22Rv1 (cell line): Measurements from ENCODE around the gene AGAP2.

Experiments
- H3K27ac ChIP-seq: fragments of 450-650 bp; 2 replicates; pipeline ENCODE4 v1.5.1; 2017
- CTCF ChIP-seq: fragments of 450-650 bp; IDR thresholded peaks from 2 replicates; pipeline ENCODE4 v1.5.1; 2017; ENCODE audit warnings: mild to moderate bottlenecking
- ZFX ChIP-seq: fragments of 450-650 bp; IDR thresholded peaks from 2 replicates; pipeline ENCODE4 v1.6.1; 2017; ENCODE audit warnings: antibody characterized with exemption, borderline replicate concordance

AGAP2 gene

GRCh38 chr12:57751788-57752667 is 13.5 kb upstream of the AGAP2 start, which contains the start of gene CDK4:
CDK4 (minus strand) TSS chr12:57752310; CDS start chr12:57751717, 593 bp downstream.
- no peak for TF ChIP-seq CTCF
- no peak for TF ChIP-seq ZFX
- H3K27ac ChIP-seq: peak within 1 kb of the TSS; percentile 91

GRCh38 chr12:57751432-57751787 is 12.9 kb upstream of the AGAP2 start:
- TF ChIP-seq ZFX: no peak
- no peak for TF ChIP-seq CTCF
- peak overlapping the region; percentile 91 for H3K27ac ChIP-seq

DNA sequence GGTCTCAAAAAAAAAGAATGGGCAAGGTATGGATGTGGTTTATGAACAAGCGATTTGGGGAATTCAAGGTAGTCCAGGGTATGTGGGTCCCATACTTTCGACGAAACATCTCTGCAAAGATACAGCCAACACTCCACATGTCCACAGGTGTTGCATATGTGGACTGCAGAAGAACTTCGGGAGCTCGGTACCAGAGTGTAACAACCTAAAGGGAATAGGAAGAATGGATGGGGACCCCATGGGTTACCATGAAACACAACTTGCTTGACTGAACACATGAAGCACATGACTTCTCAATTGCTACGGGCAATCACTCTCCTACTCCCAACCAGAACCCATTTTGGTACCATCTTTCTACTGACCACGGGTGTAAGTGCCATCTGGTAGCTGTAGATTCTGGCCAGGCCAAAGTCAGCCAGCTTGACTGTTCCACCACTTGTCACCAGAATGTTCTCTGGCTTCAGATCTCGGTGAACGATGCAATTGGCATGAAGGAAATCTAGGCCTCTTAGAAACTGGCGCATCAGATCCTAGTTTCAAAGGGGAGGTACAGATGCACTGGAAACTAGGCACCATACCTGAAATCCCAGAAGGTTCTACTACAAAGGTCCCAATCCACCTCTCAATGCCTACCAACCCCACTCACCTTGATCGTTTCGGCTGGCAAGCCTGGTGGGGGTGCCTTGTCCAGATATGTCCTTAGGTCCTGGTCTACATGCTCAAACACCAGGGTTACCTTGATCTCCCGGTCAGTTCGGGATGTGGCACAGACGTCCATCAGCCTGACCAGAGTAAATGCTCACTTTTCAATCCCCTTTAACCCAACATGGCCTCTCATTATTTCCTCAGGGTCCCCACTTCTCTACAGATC is 12.3 kb upstream of the AGAP2 start:
- peak overlapping the region; percentile 91 for H3K27ac ChIP-seq
- TF ChIP-seq ZFX: no peak
- TF ChIP-seq CTCF: no peak

GRCh38 chr12:57749061-57749460 is 10.5 kb upstream of the AGAP2 start:
- TF ChIP-seq CTCF (no peak), ZFX (no peak)
- H3K27ac ChIP-seq: peak overlapping the region; percentile 87

GRCh38 chr12:57746025-57746424 is 7.5 kb upstream of the AGAP2 start:
- H3K27ac ChIP-seq: peak overlapping the region; percentile 87
- no peak for TF ChIP-seq ZFX

GRCh38 chr12:57745485-57745881 is 6.9 kb upstream of the AGAP2 start:
- TF ChIP-seq ZFX (no peak), CTCF (no peak)
- H3K27ac ChIP-seq: peak overlapping the region; percentile 87

DNA sequence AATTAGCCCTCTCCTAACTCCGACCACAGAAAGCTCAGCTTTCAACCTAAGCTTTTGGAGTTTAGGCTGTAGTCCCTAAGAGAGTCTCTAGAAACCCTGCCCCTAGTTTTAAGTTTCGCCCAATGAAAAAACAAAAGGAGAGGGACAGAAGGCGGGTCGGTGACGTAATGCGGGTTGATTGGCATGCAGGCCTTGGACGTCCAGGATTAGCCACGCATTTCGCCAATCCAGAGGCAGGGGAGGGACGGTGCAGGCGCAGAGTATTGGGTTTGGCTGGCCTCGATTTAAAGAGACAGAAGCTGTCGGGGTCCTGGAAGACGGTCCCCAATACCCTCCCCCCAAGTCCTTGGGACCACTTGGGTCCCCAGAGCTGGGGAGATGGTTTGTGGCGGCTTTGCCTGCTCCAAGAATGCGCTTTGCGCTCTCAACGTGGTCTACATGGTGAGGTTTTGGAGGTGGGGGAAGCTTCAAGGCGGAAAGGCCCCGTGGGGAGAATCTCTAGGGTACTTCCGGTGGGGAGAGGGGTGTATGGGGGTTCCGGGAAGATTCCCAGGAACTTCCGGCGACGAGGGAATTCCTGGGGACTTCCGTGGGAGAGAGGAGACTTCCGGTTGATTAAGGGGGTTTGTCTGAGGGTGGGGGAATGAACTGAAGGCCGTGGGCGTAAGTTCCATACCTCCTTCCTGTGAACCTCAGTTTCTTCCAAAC is 6.4 kb upstream of the AGAP2 start, which contains the start of gene TSPAN31:
TSS of gene TSPAN31 (plus strand) at position 263 of the 708 bp plus-strand sequence. CDS start at position 379, 116 bp downstream.
- no peak for TF ChIP-seq CTCF
- no peak for TF ChIP-seq ZFX
- peak within 1 kb of the TSS; percentile 87 for H3K27ac ChIP-seq
